NCI-H2081 (cell line): ENCODE data around the gene HOXB7.

Experiments
- DNase-seq, 2 experiments: peaks; one replicate each; lab custom pipeline; 2025; lab: John Stamatoyannopoulos, UW

Gene HOXB7

GRCh38 chr17:48594538-48595277 lies 16.1 kb downstream of the HOXB7 start:
- DNase-seq, result no peak

GRCh38 chr17:48593840-48594537 lies 16.8 kb downstream of the HOXB7 start:
- DNase-seq, result peak; percentile 95 to 98

- DNase-seq, result peak in 1 of 2 experiments; percentile 55
These were observed 17.5 kb downstream of the HOXB7 start, which contains the start of gene HOXB5 for GRCh38 chr17:48593126-48593829. HOXB5 (minus strand) TSS chr17:48593779; CDS start chr17:48593682, 97 bp downstream.

- DNase-seq, result no peak
These were observed 18.2 kb downstream of the HOXB7 start for GRCh38 chr17:48592577-48592976.

- DNase-seq, result no peak
These were observed 18.7 kb downstream of the HOXB7 start for GRCh38 chr17:48592057-48592514.

GRCh38 chr17:48591255-48592056 lies 19.4 kb downstream of the HOXB7 start:
- DNase-seq, result no peak

GRCh38 chr17:48590607-48591161 lies 20.1 kb downstream of the HOXB7 start:
- DNase-seq, result no peak

- no peak for DNase-seq
These were observed 20.8 kb downstream of the HOXB7 start, which contains the start of gene HOXB3 for GRCh38 chr17:48589831-48590606. HOXB3 (minus strand) TSS chr17:48590241; CDS start chr17:48552474, 37,767 bp downstream.

GRCh38 chr17:48589060-48589830 lies 21.6 kb downstream of the HOXB7 start:
- DNase-seq, result no peak

GRCh38 chr17:48588528-48588927 lies 22.3 kb downstream of the HOXB7 start:
- no peak for DNase-seq

GRCh38 chr17:48588074-48588415 lies 22.8 kb downstream of the HOXB7 start:
- no peak for DNase-seq

- DNase-seq, result peak; percentile 76 to 92
These were observed 23.3 kb downstream of the HOXB7 start for GRCh38 chr17:48587276-48588073.

GRCh38 chr17:48586355-48587258 lies 24.2 kb downstream of the HOXB7 start:
- DNase-seq, result peak in 1 of 2 experiments; percentile 54

GRCh38 chr17:48584223-48584741 lies 26.5 kb downstream of the HOXB7 start:
- DNase-seq, result no peak

GRCh38 chr17:48583708-48584222 lies 27.1 kb downstream of the HOXB7 start:
- DNase-seq, result no peak

GRCh38 chr17:48582750-48583069 lies 28.1 kb downstream of the HOXB7 start:
- DNase-seq, result no peak

- DNase-seq, result no peak
These were observed 30.9 kb downstream of the HOXB7 start for GRCh38 chr17:48579760-48580554.
